Right atrium auricular region (tissue), 2 donors: ENCODE results near the gene DNAI2. TPM values are rescaled to one million over a fixed set of nuclear protein-coding genes. Genes with fewer than 3 reads are reported as not detected.

ENCODE experiments used
- DNase-seq: peaks from one replicate; pipeline ENCODE4 v3.0.0-alpha.2; 2019; ENCODE audit warnings: low spot score
- H3K27ac ChIP-seq, 2 donors: fragments of 200-600 bp; sonication (generic); 1 replicate in 1 of 2; 2 replicates in 1 of 2; pipeline ENCODE4 v1.5.1; 2016 to 2019
- H3K27me3 ChIP-seq, 2 donors: fragments of 200-600 bp; sonication (generic); one replicate each; pipeline versions ENCODE4 v1.5.1 to v1.6.0; 2017 to 2019
- H3K36me3 ChIP-seq: fragments of 200-600 bp; sonication (generic); one replicate; pipeline ENCODE4 v1.5.1; 2016
- H3K4me1 ChIP-seq, 2 donors: fragments of 200-600 bp; sonication (generic); one replicate each; pipeline versions ENCODE4 v1.5.1 to v1.6.0; 2017 to 2019
- H3K4me3 ChIP-seq, 2 donors: fragments of 200-600 bp; sonication (generic); 1 replicate in 1 of 2; 2 replicates in 1 of 2; pipeline ENCODE4 v1.5.1; 2017 to 2019; ENCODE audit warnings: mild to moderate bottlenecking in 1 of 2, moderate library complexity in 1 of 2
- H3K9me3 ChIP-seq, 2 donors: fragments of 200-600 bp; sonication (generic); one replicate each; pipeline ENCODE4 v1.5.1; 2019
- CTCF ChIP-seq, 2 donors: fragments of 200-600 bp; sonication (generic); IDR thresholded peaks; one replicate each; pipeline ENCODE4 v1.5.1; 2019; ENCODE audit warnings: antibody characterized with exemption in 2 of 2
- total RNA-seq, 2 donors: library from RNA; depleted of rRNA; stranded (reverse); fragments of >200 nt; gene quantifications; one replicate each; pipeline ENCODE4 v1.1.0, GENCODE V29; 2016

Gene DNAI2
- total RNA-seq, 2 donors from 2014 or later, result not detected

DNA sequence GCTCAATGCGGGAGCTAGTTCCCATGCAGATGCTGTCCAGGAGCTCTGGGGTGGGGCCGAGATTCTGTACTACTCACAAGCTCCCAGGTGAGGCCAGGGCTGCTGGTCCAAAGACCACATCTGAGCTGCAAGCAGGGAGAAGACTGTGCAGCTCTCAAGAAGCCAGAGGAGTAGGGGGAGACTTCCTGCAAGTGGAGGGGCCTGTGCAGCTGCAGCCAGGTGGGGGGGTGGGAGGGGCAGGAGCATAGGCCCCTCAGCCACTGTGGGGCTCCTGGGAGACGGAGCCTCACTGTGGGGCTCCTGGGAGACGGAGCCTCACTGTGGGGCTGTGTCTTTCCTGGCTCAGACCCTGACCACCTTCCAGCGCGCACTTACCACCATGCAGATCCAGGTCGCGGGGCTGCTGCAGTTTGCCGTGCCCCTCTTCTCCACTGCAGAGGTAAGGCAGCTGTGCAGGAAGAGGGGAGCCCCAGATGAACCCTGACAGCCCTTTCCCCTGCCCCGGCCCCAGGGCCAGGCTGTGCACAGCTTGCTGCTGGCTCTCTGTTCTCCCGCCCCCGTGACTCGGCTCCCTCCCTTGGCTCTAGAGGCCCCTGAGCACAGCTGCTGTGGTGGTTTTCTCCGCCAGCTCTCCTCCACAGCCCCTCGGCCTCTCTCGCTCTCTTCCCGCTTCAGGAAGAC lies 24.3 kb upstream of the DNAI2 start:
- Histone ChIP-seq H3K27ac (no peak overlapping the region), H3K4me1 (peaks cover 0 to 13% of the 10 kb centered on the region in 2 donors), H3K27me3 (no peaks in the 10 kb centered on the region), H3K4me3 (no peak overlapping the region), H3K36me3 (peaks cover 12% of the 10 kb centered on the region), H3K9me3 (no peaks in the 10 kb centered on the region)
- no peak for TF ChIP-seq CTCF (IDR thresholded peaks at IDR 0.05)
- no peak for DNase-seq

DNA sequence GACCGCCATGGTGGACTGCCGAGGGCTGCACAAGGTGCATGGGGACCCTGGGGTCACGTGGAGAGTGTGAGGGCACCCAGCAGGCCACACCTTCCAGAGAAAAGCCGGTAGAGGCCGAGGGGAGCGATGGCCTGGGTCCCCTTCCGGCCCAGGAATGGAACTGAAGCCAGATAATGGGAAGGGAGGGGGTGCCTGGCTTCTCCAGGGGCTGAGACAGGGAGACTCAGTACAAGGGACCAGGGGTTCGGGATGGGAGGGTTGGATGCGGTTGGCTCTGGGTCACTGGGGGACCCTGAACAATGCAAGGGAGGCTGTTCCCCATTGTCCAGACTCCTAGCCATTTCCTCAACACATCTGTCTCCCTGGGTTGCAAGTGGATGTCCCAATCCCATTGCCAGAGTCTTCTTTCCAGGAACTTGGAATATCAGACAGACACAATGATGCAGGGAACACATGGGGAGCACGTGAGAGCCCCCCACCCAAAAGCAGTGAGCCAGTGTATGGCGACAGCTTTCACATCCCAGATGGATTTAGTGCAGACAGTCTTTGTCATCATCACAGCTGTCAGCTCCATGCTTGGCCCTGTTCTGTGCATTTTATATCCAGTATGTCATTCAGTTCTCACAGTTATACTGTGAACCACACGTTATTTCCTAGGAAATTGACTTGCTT lies 23.6 kb upstream of the DNAI2 start:
- Histone ChIP-seq H3K27ac (no peak overlapping the region), H3K4me1 (peaks cover 0 to 6% of the 10 kb centered on the region in 2 donors), H3K9me3 (no peaks in the 10 kb centered on the region), H3K27me3 (no peaks in the 10 kb centered on the region), H3K36me3 (peaks cover 12% of the 10 kb centered on the region), H3K4me3 (no peak overlapping the region)
- no peak for DNase-seq
- TF ChIP-seq CTCF (IDR thresholded peaks at IDR 0.05), result no peak

DNA sequence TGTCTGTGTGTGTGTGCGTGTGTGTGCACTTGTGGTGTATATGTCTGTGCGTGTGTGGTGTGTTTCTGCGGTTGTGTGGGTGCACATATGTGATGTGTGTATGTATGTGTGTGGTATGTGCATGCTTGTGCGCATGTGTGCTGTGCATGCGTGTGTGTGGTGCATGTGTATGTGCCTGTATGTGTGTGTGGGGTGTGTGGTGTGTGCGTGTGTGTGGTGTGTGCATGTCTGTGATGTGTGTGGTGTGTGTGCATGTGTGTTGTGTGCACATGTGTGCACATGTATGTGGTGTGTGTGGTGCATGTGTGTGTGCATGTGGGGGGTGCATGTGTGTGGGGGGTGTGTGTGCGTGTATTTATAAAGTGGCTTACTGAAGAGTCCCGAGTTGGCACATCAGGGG lies 23.0 kb upstream of the DNAI2 start:
- Histone ChIP-seq H3K36me3 (peaks cover 12% of the 10 kb centered on the region), H3K9me3 (no peaks in the 10 kb centered on the region), H3K27ac (no peak overlapping the region), H3K4me1 (no peaks in the 10 kb centered on the region), H3K27me3 (no peaks in the 10 kb centered on the region), H3K4me3 (no peak overlapping the region)
- DNase-seq, result no peak
- TF ChIP-seq CTCF (IDR thresholded peaks at IDR 0.05), result no peak

- TF ChIP-seq CTCF (IDR thresholded peaks at IDR 0.05), result no peak
- no peak overlapping the region for H3K4me3 ChIP-seq
- no peak overlapping the region for H3K27ac ChIP-seq
- H3K9me3 ChIP-seq, result no peaks in the 10 kb centered on the region
- no peak for DNase-seq
- H3K27me3 ChIP-seq, result no peaks in the 10 kb centered on the region
- H3K4me1 ChIP-seq, result no peaks in the 10 kb centered on the region
- H3K36me3 ChIP-seq, result peaks cover 12% of the 10 kb centered on the region
Observed at GRCh38 chr17:74251569-74251968, 22.5 kb upstream of the DNAI2 start.

DNA sequence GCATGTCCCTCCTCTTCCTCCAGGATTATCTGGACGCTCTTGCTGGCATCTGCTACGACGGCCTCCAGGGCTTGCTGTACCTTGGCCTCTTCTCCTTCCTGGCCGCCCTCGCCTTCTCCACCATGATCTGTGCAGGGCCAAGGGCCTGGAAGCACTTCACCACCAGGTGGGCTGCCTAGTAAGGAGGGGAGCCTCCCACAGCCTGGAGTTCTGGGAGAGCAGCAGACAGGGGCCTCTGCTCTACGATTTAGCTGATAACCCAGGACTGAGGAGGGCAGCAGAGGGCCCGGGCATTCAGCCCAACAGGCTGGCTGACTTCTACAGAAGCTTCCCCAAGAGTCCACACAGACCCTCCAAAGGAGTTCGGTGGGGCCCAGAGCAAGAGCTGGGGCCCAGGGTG lies 21.8 kb upstream of the DNAI2 start:
- no peak for TF ChIP-seq CTCF (IDR thresholded peaks at IDR 0.05)
- Histone ChIP-seq H3K9me3 (no peaks in the 10 kb centered on the region), H3K27ac (no peak overlapping the region), H3K4me3 (no peak overlapping the region), H3K36me3 (peaks cover 12% of the 10 kb centered on the region), H3K4me1 (no peaks in the 10 kb centered on the region), H3K27me3 (no peaks in the 10 kb centered on the region)
- DNase-seq, result no peak
